Suprapubic skin (tissue), 4 donors: ENCODE measurements around the gene ZCCHC24.

Source experiments
- CTCF ChIP-seq, 2 donors: fragments of 200-600 bp in 1 of 2; fragments of 450-650 bp in 1 of 2; sonication (generic) in 1 of 2; IDR thresholded peaks; one replicate each; pipeline ENCODE4 v1.5.1; 2016 to 2019; ENCODE audit warnings: antibody characterized with exemption in 2 of 2, mild to moderate bottlenecking in 1 of 2, moderate library complexity in 1 of 2
- EP300 ChIP-seq: sonication (generic); formaldehyde crosslinking; IDR thresholded peaks from one replicate; pipeline ENCODE4 v1.6.1; 2017; ENCODE audit warnings: antibody characterized with exemption
- POLR2A ChIP-seq, 2 donors: fragments of 450-650 bp; IDR thresholded peaks; one replicate each; pipeline ENCODE4 v1.6.1; 2017; ENCODE audit warnings: antibody characterized with exemption in 2 of 2, mild to moderate bottlenecking in 2 of 2, moderate library complexity in 2 of 2
- POLR2AphosphoS5 ChIP-seq, 3 donors: sonication (generic); formaldehyde crosslinking; IDR thresholded peaks; one replicate each; pipeline ENCODE4 v1.6.1; 2017; ENCODE audit warnings: antibody characterized with exemption in 3 of 3

GRCh38 chr10:79460687-79461086, 15.3 kb upstream of the ZCCHC24 start:
- no peak for TF ChIP-seq CTCF (IDR thresholded peaks at IDR 0.05)
- no peak for TF ChIP-seq POLR2A (IDR thresholded peaks at IDR 0.05)
- no peak for TF ChIP-seq EP300
- no peak for TF ChIP-seq POLR2AphosphoS5 (IDR thresholded peaks at IDR 0.05)
